ENCODE measurements around the gene COX6A2. TPM values are rescaled to one million over a fixed set of nuclear protein-coding genes. Genes with fewer than 3 reads are reported as not detected.

The COX6A2 gene
- total RNA-seq, 2 experiments from 2014 or later: not detected

- Histone ChIP-seq H3K79me2 (ENCODE audit: insufficient read depth, low read depth, low read length) (no peaks in the 10 kb centered on the region), H4K20me1 (ENCODE audit: insufficient read depth, low read length) (no peaks in the 10 kb centered on the region), H3K4me2 (ENCODE audit: low read length) (no peak overlapping the region), H3K27ac (ENCODE audit: low read depth, low read length, poor library complexity, severe bottlenecking) (no peak overlapping the region), H3K4me3 (ENCODE audit: low read depth, low read length, poor library complexity, severe bottlenecking) (no peak overlapping the region), H3K9me3 (ENCODE audit: low read length) (no peaks in the 10 kb centered on the region), H2AFZ (ENCODE audit: low read length) (no peak overlapping the region), H3K4me1 (ENCODE audit: insufficient read depth, low read length, poor library complexity, severe bottlenecking) (no peaks in the 10 kb centered on the region), H3K9me2 (ENCODE audit: insufficient read depth, low read length) (no peaks in the 10 kb centered on the region), H3K36me3 (ENCODE audit: insufficient read depth, low read length) (no peaks in the 10 kb centered on the region)
- ChIA-PET CTCF (ENCODE audit: unreplicated experiment) (interaction anchor here (0.6 kb wide), 1 partner anchor 74 kb away, joined by 3 read pairs; no protein-coding TSS in a partner anchor), POLR2A (interaction anchor here (0.7 kb wide), 1 partner anchor 107 kb away, joined by 3 read pairs; no protein-coding TSS in a partner anchor)
- intact Hi-C loops (cut with micrococcal nuclease; ENCODE audit: unreplicated experiment): no loop called here
- TF ChIP-seq EZH2phosphoT487 (IDR thresholded peaks at IDR 0.05; ENCODE audit: borderline replicate concordance, low read depth, low read length): no peak
- TF ChIP-seq, protein P1, sequence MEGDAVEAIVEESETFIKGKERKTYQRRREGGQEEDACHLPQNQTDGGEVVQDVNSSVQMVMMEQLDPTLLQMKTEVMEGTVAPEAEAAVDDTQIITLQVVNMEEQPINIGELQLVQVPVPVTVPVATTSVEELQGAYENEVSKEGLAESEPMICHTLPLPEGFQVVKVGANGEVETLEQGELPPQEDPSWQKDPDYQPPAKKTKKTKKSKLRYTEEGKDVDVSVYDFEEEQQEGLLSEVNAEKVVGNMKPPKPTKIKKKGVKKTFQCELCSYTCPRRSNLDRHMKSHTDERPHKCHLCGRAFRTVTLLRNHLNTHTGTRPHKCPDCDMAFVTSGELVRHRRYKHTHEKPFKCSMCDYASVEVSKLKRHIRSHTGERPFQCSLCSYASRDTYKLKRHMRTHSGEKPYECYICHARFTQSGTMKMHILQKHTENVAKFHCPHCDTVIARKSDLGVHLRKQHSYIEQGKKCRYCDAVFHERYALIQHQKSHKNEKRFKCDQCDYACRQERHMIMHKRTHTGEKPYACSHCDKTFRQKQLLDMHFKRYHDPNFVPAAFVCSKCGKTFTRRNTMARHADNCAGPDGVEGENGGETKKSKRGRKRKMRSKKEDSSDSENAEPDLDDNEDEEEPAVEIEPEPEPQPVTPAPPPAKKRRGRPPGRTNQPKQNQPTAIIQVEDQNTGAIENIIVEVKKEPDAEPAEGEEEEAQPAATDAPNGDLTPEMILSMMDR (conservative IDR thresholded peaks at IDR 0.05; ENCODE audit: low read length): peak; percentile 91
- no TSS peak for BruUV-seq (replicated peaks)
- peak; percentile 54 for DNase-seq (ENCODE audit: low spot score)
Measured at GRCh38 chr16:31382485-31383161, 45.5 kb downstream of the COX6A2 start.

GRCh38 chr16:31380201-31380600 lies 48.0 kb downstream of the COX6A2 start:
- Histone ChIP-seq H3K4me3 (ENCODE audit: low read depth, low read length, poor library complexity, severe bottlenecking) (no peak overlapping the region), H2AFZ (ENCODE audit: low read length) (no peak overlapping the region), H3K27ac (ENCODE audit: low read depth, low read length, poor library complexity, severe bottlenecking) (no peak overlapping the region), H4K20me1 (ENCODE audit: insufficient read depth, low read length) (no peaks in the 10 kb centered on the region), H3K4me2 (ENCODE audit: low read length) (no peak overlapping the region), H3K9me2 (ENCODE audit: insufficient read depth, low read length) (no peaks in the 10 kb centered on the region), H3K36me3 (ENCODE audit: insufficient read depth, low read length) (no peaks in the 10 kb centered on the region), H3K4me1 (ENCODE audit: insufficient read depth, low read length, poor library complexity, severe bottlenecking) (no peaks in the 10 kb centered on the region), H3K9me3 (ENCODE audit: low read length) (no peaks in the 10 kb centered on the region), H3K79me2 (ENCODE audit: insufficient read depth, low read depth, low read length) (no peaks in the 10 kb centered on the region)
- CTCF ChIA-PET (ENCODE audit: unreplicated experiment): no interaction called here
- no TSS peak for BruUV-seq (replicated peaks)
- DNase-seq (ENCODE audit: low spot score): no peak
- POLR2A ChIA-PET: no interaction called here
- TF ChIP-seq EZH2phosphoT487 (IDR thresholded peaks at IDR 0.05; ENCODE audit: borderline replicate concordance, low read depth, low read length): no peak
- TF ChIP-seq, protein P1 (conservative IDR thresholded peaks at IDR 0.05; ENCODE audit: low read length): no peak
- intact Hi-C loops (cut with micrococcal nuclease; ENCODE audit: unreplicated experiment): no loop called here

Other genes starting within 250 kb of the COX6A2 start
- gene FUS, start 248.2 kb downstream of the COX6A2 start, total RNA-seq (2014; rRNA removed; shearing (Covaris generic)): 90.0 and 104 TPM in 2 replicates
- 880 and 953 TPM in 2 replicates for gene FUS, start 248.2 kb downstream of the COX6A2 start, total RNA-seq (2022)
- gene PYCARD, start 225.6 kb downstream of the COX6A2 start, total RNA-seq (2014; rRNA removed; shearing (Covaris generic)): 3.7 and 5.5 TPM in 2 replicates
- gene PYCARD, start 225.6 kb downstream of the COX6A2 start, total RNA-seq (2022): 10.3 and 14.8 TPM in 2 replicates
- 0.13 and 0.21 TPM in 2 replicates for gene TRIM72, start 214.2 kb downstream of the COX6A2 start, total RNA-seq (2014; rRNA removed; shearing (Covaris generic))
- gene TRIM72, start 214.2 kb downstream of the COX6A2 start, total RNA-seq (2022): 0.46 and 1.1 TPM in 2 replicates
- gene PYDC1, start 211.2 kb downstream of the COX6A2 start, total RNA-seq (2014; rRNA removed; shearing (Covaris generic)): not detected in 2 replicates
- gene PYDC1, start 211.2 kb downstream of the COX6A2 start, total RNA-seq (2022): not detected in 2 replicates
- gene ITGAM, start 168.4 kb downstream of the COX6A2 start, total RNA-seq (2014; rRNA removed; shearing (Covaris generic)): not detected in 2 replicates
- gene ITGAM, start 168.4 kb downstream of the COX6A2 start, total RNA-seq (2022): 0.09 and 0.23 TPM in 2 replicates
- not detected in 2 replicates for gene ITGAX, start 73.2 kb downstream of the COX6A2 start, total RNA-seq (2014; rRNA removed; shearing (Covaris generic))
- not detected in 2 replicates for gene ITGAX, start 73.2 kb downstream of the COX6A2 start, total RNA-seq (2022)
- gene ITGAD, start 35.0 kb downstream of the COX6A2 start, total RNA-seq (2014; rRNA removed; shearing (Covaris generic)): not detected in 2 replicates
- gene ITGAD, start 35.0 kb downstream of the COX6A2 start, total RNA-seq (2022): not detected in 2 replicates
- 0.03 and 0.19 TPM in 2 replicates for gene ZNF843, start 14.4 kb upstream of the COX6A2 start, total RNA-seq (2014; rRNA removed; shearing (Covaris generic))
- 0.17 and 0.52 TPM in 2 replicates for gene ZNF843, start 14.4 kb upstream of the COX6A2 start, total RNA-seq (2022)
- 6.4 and 7.0 TPM in 2 replicates for gene ARMC5, start 31.1 kb upstream of the COX6A2 start, total RNA-seq (2014; rRNA removed; shearing (Covaris generic))
- gene ARMC5, start 31.1 kb upstream of the COX6A2 start, total RNA-seq (2022): 7.8 and 8.8 TPM in 2 replicates
- gene TGFB1I1, start 43.8 kb upstream of the COX6A2 start, total RNA-seq (2014; rRNA removed; shearing (Covaris generic)): 0.05 and 0.73 TPM in 2 replicates
- 0.38 TPM in 1 of 2 replicates, not detected in the other for gene TGFB1I1, start 43.8 kb upstream of the COX6A2 start, total RNA-seq (2022)
- gene SLC5A2, start 54.8 kb upstream of the COX6A2 start, total RNA-seq (2014; rRNA removed; shearing (Covaris generic)): not detected in 2 replicates
- gene SLC5A2, start 54.8 kb upstream of the COX6A2 start, total RNA-seq (2022): not detected in 2 replicates
- gene RUSF1, start 80.0 kb upstream of the COX6A2 start, total RNA-seq (2014; rRNA removed; shearing (Covaris generic)): 24.0 and 28.6 TPM in 2 replicates
- 40.4 TPM in 2 replicates for gene RUSF1, start 80.0 kb upstream of the COX6A2 start, total RNA-seq (2022)
- not detected in 2 replicates for gene AHSP, start 99.5 kb upstream of the COX6A2 start, total RNA-seq (2014; rRNA removed; shearing (Covaris generic))
- gene AHSP, start 99.5 kb upstream of the COX6A2 start, total RNA-seq (2022): not detected in 2 replicates